HG03103 (cell line): ENCODE results near the gene CMTM6.
"Not testable (repeated sequence)": the region's sequence is repeated elsewhere in the genome, so short reads cannot be mapped to it uniquely, and the experiment has no call there.

ENCODE experiments used
- ATAC-seq: cut with Tn5 transposase; IDR thresholded peaks from one replicate; pipeline ENCODE4 v1.9.1; 2021; ENCODE audit warnings: low read depth; ENCODE audit not compliant: unreplicated experiment

Gene CMTM6

DNA sequence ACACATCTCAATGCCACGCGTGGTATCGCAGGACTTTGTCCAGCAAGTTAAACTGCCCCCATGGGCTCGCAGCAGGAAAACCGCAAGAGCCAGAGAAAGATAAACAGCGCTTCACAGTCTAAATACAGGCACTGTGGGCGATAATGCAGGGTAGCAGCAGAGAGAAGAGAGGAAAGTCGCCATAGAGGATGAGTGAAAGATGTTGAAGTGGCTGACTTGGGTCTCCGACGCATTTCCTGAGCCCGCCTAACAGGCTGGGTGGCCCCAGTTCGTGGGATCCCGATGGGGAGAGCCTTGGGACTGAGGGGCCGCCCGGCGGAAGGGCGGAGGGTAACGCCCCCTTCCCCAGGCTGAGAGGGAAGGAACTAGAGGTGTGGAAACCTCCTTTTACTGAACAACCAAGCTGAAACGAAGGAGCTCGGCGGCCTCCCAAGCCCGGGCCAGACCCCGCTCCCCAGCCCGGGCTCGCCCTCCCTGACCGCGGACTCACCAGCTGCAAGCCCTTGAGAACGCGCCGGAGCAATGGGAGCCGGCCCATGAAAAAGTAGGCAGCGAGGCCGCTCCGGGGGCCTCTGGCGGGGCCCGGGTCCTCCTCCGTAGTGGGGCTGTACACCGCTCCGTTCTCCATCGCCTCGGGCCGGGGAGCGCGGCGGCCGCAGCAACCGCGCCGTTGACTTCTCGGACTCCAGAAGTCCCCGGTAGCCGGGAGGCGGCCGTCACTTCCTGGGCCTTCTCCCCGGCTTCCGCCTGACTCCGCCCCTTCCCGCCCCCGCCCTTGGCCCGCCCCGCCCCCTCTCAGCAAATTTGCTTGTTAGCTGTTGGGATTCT is at the start of gene CMTM6:
Gene CMTM6, minus strand, starts transcription at position 735 of the 828 bp plus-strand sequence. Its CDS starts 107 bp downstream, at position 628.
- ATAC-seq: peak; percentile 68

DNA sequence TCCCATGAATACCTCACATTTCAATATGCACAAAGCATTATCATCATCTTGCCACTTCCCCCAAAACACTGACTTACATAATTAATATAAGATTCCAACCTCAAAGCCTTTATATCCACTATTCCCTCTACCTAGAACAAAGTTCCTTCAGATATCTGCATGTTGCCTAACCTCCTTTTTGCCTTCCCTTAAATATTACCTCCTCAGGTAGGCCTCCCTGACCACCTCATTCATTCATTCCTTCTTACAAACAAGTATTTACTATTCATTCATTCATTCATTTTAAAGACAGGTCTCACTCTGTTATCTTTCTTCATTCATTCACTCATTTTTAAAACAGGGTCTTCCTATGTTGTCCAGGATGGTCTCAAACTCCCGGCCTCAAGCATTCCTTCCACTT is 49.4 kb upstream of the CMTM6 start:
- no peak for ATAC-seq

DNA sequence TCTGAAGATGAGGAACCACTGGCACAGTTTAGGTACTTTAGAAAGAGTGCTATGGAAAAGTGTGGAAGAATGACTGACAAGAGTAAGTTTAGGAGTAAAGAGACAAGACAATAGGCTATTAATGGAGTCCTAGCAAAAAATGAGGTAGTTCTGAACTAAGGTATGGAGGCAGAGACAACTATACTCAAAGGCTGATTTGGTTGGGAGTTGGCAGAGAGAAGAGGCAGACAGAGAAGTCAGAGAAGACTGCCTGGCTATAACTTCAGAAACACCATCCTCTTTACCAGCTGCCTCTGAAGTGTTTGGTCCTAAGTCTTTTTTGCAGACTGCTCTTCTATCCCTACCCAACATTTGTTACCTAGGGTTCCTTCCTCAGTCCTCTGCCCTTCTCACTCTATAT is 48.8 kb upstream of the CMTM6 start:
- ATAC-seq: no peak

GRCh38 chr3:32551087-32551486 is 48.4 kb upstream of the CMTM6 start:
- no peak for ATAC-seq

DNA sequence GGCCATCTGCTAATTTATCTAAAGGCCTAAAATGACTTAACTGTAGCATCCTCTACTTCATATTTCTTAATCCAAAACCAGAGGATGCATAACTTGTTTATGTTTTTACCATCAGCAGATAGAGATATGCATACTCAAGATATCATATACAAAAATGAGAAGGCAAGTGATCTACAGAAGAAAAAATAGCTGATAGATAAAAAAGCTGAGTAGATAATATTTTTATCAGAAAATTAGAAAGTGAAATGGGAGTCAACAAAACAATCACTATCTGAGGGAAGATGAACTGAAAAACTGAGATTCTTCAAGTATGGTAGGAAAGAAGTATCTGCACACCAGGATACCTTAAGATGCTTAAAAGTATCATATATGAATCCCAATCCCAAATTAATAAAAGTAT is 42.7 kb upstream of the CMTM6 start:
- ATAC-seq: no peak

DNA sequence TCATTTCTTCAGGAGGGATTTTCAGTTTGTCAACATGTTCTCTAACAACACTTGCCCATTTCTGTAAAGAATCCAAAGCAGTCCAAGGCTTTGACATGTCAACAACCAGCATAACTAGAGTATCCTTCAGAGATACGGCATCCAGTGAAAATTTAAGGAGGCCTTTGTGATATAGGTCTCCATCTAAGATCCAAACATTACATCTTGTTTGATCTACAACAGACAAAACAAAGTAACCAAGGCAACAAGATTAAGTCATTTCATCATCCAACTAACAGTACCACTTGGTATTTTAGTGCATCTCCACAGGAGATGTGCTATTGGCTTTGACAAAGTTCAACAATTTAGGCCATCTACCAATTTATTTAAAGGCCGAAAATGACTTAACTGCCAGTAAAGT is 42.2 kb upstream of the CMTM6 start:
- ATAC-seq: no peak

DNA sequence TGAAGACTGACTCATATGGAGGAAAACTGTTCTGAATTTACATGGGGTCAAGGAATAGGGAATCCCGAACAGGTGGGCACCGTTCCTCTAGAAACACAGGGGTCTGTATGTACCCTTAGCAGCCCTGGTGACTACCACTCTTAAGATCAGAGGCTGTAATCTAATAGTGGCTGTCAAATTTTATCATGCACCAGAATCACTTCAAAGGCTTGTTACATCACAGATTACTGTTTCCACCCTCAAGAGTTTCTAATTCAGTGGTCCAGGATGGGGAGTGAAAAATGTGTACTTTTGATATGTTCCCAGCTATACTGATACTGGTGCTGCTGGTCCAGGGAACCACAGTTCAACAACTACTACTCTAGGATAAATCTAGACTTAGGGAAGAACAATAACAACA is 40.2 kb upstream of the CMTM6 start:
- no peak for ATAC-seq

DNA sequence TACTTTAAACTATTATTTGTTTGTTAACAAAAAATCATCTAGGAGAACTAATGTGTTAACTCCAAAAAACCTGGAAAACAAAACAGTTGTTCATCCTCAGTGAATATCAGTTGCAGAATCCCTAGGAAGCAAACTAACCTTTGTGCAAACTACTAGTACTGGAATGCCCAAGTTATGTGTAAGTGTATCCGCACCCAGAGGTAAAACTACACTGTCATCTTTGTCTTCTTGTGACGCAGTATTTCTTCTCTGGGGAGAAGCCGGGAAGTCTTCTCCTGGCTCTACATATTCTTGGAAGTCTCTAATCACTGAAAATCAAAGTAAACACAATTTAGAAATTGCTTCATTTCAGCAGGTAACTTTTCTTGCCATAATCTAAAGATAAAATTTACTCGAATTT is 38.2 kb upstream of the CMTM6 start:
- ATAC-seq: no peak

- ATAC-seq: no peak
These were observed 29.8 kb upstream of the CMTM6 start for GRCh38 chr3:32532434-32532833.

GRCh38 chr3:32531010-32531647 is 28.5 kb upstream of the CMTM6 start:
- ATAC-seq: peak; percentile 61

DNA sequence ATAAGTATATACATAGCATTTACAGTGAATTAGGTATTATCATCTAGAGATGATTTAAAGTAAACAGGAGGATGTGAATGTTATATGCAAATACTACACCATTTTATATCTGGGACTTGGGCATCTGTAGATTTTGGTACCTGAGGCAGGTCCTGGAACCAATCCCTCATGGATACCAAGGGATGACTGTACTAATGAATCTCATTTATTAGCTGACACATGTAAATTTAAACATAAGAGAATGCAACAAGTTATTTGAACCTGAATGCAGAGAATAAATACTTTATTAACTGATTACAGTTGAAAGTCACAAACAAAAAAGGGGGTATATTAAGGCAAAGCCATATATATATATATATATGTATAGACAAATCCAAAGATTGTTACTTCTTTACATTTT is 23.1 kb upstream of the CMTM6 start:
- no peak for ATAC-seq

DNA sequence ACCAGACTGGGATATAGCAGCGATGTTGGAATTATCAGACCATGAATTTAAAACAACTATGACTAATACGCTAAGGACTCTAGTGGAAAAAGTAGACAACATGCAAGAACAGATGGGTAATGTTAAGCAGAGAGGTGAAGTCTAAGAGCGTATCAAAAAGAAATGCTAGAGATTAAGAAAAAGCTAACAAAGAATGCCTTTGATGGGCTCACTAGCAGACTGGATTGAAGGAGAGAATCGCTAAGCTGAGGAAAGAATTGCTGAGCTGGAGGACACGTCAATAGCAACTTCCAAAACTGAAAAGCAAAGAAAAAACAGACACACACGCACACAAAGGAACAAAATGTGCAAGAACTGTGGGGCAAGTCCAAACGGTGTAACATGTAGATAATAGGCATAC is 20.0 kb upstream of the CMTM6 start:
- no peak for ATAC-seq

DNA sequence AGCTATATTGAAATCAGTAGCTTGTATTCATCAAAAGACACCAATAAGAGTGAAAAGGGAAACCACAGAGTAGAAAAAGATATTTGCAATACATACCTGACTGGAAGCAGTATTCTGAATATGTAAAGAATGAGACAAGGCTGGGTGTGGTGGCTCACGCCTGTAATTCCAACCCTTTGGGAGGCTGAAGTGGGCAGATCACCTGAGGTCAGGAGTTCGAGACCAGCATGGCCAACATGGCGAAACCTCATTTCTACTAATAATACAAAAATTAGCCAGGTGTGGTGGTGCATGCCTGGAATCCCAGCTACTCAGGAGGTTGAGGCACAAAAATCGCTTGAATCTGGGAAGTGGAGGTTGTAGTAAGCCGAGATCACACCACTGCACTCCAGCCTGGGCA is 16.3 kb upstream of the CMTM6 start:
- ATAC-seq: not testable (repeated sequence)

DNA sequence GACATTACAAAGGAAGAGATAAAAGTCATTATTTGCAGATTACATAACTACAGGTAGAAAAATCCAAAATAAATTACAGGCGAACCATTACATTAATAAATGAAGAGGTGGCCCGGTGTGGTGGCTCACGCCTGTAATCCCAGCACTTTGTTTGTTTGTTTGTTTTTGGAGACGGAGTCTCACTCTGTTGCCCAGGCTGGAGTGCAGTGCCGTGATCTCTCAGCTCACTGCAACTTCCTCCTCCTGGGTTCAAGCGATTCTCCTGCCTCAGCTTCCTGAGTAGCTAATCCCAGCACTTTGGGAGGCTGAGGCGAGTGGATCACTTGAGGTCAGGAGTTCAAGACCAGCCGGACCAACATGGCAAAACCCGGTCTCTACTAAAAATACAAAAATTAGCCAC is 14.1 kb upstream of the CMTM6 start:
- not testable (repeated sequence) for ATAC-seq

GRCh38 chr3:32511005-32511404 is 8.4 kb upstream of the CMTM6 start:
- ATAC-seq: no peak

DNA sequence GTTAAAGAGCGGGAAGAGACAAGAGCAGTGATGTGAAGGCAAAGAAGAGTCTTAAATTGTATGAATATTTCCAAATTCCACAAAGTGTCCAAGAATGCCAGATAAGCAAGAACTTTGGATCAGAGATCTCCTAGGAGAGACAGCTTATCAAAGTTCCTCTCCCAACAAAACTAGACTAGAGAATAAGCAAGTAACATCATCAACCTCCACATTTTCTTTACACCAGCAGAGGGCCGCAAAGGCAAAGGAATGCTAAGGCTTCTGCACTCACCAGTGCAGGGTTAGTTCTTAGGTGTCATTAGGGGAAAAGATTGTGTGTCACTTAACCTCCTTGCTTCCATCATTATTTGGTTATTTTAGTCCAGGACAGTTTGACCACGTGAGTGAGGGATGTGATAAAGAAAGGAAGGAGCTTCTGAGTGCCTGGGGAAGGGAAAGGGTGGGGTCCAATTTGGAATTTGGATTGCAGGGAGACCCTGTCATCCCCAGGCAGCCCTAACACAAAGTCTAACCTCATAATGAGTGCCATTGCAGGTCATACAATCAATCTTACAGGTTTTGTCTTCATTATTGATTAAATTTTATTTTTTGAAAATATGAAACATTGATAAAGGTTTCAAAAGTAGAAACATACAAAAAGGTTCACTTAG is 7.5 kb upstream of the CMTM6 start:
- ATAC-seq: peak; percentile 83

DNA sequence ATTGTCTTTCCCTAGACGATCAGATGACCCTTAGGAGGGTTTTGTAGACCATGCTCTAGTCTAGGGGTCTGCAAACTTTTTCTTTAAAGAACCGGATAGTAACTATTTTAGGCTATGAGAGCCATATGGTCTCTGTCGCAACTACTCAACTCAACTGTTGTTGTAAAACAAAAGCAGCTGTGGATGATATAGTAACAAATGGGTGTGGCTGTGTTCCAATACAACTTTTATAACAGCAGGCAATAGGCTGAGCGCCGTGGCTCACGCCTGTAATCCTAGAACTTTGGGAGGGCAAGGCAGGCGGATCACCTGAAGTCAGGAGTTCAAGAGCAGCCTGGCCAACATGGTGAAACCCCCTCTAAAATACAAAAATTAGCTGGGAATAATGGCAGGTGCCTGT is 6.1 kb upstream of the CMTM6 start:
- no peak for ATAC-seq

DNA sequence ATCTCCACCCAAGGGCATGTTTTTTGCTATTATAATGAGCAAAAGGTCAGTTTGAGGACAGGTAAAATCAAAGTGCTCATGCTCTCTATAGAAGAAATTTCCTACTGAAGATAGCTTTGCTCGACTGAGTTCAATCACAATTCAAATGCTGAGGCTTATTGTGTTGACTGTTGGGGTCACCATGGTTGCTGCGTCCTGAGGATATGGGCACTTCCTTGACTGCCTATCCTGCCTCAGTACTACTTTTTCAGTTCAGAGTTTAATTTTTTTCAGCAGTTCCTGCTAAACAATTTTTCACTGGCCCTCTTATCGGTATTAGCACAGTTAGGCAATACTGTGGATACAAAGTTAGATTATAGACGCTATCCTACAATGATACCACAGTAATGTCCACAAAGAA is 3.8 kb upstream of the CMTM6 start:
- ATAC-seq: no peak

DNA sequence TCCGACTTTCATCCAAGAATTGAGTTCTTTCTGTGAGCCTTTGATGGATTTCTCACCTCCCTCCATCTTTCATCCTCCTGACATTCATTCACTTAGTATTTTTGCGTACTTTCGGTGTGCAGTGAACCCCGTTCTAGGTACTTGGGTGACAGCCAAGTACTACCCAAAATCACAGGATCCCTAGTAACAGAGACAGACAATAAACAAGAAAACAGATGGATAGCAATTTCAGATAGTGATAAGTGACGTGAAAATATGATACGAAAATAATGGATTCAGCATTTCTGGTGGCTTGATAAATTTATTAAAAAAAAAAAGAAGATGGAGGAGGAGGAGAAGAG is 264 bp upstream of the CMTM6 start:
- ATAC-seq: no peak

GRCh38 chr3:32501783-32502117 is 902 bp downstream of the CMTM6 start:
- ATAC-seq: no peak

- no peak for ATAC-seq
These were observed 1.5 kb downstream of the CMTM6 start for GRCh38 chr3:32500880-32501782.
